GM12873 (cell line): ENCODE measurements around the gene OLFML1.

Experiments
- TF ChIP-seq, protein P1 (sequence below): IDR thresholded peaks from 2 replicates; pipeline ENCODE4 v1.5.1; 2012; ENCODE audit warnings: low read depth, mild to moderate bottlenecking, moderate library complexity, low read length, control low read depth; ENCODE audit not compliant: insufficient read depth; ENCODE audit errors: missing control alignments

The OLFML1 gene

DNA sequence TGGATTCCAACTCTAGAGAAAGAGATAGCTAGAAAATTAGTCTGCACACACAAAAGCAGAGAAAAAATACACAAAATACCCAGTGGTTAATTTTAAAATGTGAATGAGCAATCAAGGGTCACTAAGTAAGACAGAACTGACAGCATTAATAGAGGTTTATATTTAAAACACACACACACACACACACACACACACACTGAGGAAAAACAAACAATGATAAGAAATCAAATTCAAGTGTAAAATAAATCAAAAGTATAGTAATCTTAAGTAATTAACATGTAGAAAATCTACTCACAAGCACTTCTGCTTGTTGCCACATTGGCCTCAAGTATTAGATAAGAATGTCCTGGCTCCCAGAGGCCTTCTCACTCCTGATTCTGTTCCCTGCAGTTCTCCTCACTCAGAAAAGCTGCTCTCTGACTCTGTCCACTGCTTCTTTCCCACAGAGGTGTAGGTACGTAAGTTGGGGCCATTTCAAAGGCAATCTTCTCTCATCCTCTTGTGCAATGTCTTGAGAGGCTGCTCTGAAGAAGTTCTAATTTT, 33.3 kb upstream of the OLFML1 start:
- TF ChIP-seq, protein P1, sequence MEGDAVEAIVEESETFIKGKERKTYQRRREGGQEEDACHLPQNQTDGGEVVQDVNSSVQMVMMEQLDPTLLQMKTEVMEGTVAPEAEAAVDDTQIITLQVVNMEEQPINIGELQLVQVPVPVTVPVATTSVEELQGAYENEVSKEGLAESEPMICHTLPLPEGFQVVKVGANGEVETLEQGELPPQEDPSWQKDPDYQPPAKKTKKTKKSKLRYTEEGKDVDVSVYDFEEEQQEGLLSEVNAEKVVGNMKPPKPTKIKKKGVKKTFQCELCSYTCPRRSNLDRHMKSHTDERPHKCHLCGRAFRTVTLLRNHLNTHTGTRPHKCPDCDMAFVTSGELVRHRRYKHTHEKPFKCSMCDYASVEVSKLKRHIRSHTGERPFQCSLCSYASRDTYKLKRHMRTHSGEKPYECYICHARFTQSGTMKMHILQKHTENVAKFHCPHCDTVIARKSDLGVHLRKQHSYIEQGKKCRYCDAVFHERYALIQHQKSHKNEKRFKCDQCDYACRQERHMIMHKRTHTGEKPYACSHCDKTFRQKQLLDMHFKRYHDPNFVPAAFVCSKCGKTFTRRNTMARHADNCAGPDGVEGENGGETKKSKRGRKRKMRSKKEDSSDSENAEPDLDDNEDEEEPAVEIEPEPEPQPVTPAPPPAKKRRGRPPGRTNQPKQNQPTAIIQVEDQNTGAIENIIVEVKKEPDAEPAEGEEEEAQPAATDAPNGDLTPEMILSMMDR = no peak

DNA sequence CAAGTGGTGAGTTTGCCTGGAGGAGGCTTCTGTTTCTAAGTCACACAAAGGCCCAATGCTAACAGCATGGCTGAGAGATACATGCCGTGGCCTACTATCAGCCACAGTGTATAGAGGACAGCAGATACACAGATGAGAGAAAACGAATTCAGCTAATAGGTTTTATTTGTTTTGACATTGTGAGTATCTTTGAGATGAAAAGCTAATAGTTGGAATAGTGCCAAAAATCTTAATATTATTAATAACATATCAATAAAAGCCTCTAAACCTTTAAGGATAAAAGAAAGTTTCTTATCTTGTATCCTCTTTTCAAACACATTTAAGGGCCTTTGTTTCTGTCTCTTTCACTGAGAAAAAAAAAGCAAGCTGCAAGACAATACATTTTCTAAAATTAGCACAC, 30.5 kb upstream of the OLFML1 start:
- TF ChIP-seq, protein P1 = no peak

DNA sequence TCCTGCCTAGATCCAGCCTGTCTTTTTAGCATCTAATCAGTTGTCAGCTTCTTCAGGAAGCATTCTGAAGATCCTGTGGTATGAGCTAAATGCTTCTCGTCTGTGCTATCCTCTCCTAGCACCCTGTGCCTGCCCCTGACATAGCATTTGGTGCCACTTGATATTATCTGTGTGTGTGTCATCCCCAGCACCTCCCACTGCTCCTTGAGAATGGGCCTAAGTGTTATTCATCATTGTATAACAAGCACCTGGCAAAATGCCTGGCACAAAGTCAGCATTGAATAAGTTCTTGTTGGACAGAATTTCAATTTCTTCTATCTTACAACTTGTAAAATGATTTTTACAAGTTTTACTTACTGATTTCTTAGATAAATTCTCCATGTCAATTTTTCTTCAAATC, 28.1 kb upstream of the OLFML1 start:
- TF ChIP-seq, protein P1 = no peak

DNA sequence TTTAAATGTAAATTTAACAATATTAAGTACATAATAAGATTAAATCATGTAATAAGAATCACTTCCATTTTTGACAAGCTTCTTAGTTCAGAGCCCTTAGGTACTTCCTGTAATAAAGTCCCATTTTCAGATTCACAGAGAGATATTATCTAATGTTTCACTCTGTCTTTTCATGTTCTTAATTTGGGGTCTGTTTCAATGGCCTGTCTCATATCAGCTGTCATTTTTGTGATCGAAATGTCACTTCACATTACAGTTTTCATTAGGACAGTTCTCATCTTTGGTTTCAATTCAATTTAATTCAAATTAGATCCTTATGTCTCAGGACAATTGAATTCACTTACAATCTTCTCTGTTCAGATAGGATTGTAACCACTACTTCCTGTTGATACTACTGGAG, 22.6 kb upstream of the OLFML1 start:
- TF ChIP-seq, protein P1 = no peak

DNA sequence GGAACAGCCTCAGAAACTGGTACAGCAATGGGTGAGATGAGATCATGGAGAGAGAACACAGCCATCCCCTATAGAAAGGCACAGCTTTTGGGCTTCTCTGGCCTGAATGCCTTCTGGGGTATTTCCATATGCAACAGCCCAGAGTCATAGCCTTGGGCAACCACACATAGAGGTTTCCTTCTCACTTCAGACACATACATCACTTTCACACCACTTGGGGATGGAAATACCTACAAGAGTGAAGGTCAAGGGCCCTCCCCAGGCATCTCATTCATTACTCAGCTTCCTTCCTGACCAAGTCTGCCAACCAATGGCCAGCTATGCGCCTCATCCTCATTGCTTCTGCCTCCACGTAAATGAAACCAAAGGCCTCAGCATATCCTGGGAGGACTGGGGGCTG, 17.7 kb upstream of the OLFML1 start:
- TF ChIP-seq, protein P1 = no peak

DNA sequence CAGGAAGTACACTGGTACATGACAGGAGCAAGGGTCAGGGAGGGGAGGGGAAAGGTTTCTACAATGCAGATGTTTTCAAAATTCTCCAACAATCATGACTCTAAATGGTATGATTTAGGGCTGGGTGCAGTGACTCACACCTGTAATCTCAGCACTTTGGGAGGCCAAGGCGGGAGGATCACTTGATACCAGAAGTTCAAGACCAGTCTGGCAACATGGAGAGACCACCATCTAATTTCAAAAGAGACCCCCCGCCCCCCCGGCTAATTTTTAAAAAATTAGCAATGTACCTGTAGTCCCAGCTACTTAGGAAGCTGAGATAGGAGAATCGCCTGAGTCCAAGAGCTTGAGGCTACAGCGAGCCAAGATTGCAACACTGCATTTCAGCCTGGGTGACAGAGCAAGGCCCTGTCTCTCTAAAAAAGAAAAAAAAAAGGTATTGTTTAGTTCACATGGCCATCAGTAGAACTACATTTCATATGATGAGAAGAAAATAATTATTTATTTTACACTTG, 15.9 kb upstream of the OLFML1 start:
- TF ChIP-seq, protein P1 = no peak

DNA sequence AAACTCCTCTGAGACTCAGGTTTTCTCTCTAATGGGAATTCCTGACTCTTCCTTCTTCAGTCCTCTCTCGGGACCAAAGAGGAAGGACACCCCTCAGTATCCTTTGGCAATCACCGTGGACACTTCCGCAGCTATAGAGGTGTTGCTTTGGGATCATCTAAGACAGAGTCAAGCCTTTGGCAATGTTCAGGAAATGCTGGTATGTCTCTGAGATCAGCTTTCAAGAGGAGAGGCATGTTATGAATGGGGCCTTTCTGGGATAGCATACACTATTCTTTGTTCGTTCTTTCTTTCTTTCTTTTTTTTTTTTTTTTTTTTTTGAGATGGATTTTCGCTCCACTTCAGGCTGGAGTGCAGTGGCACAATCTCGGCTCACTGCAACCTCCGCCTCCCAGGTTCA, 14.2 kb upstream of the OLFML1 start:
- TF ChIP-seq, protein P1 = no peak
